CD1c-positive myeloid dendritic cell (primary cell): ENCODE data around the gene NCOA3.

Experiments
- DNase-seq: peaks from one replicate; pipeline ENCODE4 v3.0.0-alpha.2; 2016; ENCODE audit errors: extremely low spot score

Gene NCOA3

DNA sequence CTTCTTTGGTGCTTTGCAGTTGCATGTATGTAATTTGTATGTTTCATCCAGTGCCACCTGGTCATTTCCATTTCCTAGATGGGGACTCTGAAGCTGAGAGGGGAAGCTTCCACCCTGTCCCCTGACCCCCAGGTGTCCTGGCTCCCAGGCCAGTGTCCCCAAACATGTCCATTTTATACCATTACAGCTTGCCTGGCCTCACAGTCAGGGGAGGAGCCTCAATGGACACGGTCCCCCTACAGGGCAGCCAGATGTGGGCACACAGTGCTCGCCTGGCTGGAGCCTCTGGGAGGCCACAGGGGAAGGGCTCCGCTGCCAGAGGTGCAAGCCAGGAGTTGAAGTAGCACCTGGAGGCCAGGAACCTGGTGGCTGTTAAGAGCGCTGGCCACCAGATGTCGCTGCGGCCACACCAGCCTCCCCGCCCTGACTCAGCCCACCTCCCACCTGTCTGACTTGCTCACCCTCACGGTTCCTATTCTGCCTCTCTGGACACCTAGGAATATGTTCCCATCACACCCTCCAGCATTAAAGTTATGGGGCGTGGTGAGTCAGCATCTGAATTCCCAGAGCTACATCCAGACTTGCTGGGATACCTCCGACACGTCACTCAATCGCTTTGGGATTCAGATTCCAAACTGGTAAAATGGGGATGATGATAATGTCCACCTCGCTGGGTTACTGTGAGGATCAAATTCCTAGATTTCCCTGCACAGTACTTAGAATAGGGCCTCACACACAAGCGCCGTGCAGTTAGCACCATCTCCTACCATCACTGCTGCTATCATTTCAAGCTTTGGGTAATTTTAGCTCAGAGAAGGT, 176.2 kb downstream of the NCOA3 start:
- peak; percentile 58 for DNase-seq

DNA sequence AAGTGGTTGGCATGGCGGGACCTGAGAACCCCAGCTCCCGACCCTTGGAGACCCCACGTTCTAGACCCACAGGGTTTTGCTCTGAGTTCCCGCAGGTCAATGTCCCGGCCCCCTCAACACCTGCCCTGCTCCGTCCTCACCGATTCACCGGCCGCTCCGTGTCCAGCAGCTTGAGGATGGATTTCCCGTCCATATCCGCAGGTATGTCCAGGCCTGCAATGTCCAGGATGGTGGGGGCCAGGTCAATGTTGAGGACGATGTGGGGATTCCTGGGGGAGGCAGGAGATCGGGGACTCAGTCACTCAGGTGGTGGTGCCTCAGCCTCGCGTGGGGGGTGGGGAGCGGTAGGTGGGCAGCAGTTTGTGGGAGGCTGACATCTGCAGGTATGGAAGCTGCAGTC, 176.8 kb downstream of the NCOA3 start:
- no peak for DNase-seq

DNA sequence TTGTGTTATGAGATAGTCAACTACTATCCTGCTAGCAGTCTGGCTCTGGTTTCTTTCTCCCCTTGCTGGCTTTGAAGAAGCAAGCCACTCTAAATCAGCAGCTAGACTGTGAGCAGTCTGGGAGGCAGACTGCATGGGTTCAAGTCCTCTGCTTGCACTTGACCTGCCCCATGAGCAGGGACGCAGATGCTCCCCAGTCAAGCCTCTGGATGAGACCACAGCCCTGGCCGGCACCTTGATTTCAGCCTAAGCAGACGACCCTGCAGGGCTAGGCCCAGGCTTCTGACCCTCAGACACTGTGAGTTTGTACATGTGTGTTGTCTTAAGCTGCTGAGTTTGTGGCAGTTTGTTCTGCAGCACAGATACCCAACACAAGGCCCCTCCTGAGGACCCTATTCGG, 177.8 kb downstream of the NCOA3 start:
- DNase-seq: no peak

DNA sequence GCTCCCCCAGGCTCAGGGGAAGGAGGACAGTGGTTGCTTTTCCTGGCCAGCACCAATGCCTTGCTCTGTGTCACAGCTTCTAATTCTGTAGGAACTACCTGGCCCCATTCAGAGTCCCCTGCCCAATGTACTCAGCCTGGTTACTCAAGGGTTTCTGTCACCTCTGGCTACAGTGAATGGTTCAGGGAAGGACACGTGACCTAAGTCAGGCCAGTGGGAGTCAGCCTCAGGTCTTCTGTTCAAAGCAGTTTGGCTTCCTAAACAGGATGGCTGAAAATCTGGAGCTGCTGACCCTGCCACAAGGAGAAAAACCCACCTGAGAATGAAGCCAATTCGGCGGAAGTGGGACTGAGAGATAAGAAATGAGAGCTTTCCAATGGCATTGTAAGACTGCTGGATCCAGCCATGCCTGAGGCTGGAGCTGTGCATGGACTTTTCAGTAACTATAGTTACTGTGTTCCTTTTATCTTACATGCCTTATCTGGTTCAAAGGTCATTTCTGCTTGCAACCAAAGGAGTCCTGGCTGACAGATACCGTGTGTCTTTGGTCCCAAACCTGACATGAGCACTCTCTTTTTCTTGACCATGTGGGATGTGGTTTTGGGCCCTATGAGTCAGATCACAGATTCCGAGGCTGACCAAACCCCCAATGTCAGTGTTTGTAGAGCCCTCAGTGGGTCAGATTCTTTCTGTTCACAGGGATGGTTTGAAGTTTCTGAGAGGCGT, 179.3 kb downstream of the NCOA3 start:
- no peak for DNase-seq

DNA sequence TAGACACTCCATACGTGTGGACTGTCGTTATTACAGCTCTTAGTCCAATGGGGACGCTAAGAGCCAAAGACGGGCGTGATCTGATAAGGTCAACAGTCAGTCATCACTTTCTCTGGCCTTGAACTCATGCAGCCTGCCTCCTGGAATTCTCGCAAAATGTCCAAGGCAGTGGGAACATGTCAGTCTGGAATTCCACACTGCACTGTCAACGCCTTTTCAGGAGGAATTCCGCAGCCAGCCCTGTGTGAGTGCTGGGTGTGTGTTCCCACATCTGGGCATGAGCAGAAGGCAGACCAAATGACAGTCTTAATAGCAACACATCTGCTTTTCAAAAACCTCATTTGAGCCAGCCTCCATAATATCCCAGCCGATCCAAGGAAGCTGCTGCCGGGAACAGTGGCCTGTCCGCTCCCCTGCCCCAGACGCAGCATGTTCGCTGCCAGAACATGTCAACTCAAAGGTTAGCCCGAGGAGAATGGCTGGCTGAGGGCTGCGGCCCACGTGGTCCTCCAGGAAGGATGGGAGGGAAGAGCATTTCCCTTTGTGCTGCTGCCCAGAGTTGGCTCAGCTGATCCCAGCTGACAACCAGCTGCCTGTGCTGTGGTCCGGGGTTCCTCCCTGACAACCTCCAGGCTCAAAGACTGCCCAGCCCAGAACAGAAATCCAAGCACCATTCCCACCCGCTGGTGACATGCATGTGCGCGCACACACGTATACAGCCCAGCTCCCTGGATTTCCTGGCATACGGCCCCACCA, 180.5 kb downstream of the NCOA3 start:
- no peak for DNase-seq

DNA sequence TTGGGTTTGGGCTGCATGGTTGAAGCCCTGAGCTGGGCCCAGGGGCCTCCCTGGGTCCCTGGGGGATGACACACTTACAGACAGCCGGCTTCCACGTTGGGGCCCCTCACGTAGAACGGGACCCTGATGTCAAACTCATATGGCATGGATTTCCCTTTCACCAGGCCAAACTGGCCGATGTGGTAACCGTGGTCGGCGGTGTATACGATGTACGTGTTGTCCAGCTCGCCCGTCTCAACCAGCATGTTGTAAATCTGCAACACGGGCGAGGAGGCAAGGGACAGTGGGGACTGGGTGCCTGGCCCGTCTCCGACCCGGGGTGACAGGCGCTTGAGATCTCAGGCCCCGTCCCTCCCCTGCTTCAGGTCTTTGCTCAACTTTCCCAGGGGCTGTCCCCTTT, 181.2 kb downstream of the NCOA3 start:
- DNase-seq: no peak

DNA sequence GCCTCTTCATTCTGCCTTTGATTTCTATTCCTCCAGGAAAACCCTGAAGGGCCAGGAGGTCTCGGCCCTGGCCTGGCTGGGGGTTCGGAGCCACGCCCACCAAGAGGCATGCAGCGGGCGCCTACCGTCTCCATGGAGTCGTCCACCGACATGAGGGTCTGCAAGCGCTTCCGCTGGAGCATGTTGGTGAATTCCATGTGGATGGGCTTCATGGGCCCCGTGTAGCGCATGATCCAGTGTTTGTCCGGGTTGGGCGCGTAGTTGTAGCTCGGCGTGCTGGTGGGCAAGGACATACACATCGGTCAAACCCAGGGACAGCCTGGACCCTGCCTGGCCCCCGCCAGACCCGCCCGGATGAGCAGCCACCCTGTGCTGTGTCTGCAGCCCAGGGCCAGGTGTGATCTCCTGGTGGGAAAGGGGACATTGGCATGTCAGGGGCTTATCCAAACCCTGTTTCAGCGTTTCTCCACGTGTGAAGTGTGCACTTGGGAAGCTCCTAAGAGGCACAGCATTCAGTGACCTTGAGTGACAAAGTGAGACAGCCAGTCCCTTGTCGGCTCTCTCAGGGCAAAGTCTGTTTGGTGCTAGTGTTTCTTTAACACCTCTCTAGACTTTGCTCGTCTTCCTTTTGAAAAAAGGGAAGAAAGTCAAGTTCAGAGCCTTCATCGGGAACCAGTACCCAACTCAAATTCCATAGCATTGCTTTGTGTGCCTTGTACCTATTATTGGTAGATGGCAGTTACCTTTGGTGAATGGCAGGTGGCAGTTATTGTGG, 182.8 kb downstream of the NCOA3 start:
- no peak for DNase-seq

DNA sequence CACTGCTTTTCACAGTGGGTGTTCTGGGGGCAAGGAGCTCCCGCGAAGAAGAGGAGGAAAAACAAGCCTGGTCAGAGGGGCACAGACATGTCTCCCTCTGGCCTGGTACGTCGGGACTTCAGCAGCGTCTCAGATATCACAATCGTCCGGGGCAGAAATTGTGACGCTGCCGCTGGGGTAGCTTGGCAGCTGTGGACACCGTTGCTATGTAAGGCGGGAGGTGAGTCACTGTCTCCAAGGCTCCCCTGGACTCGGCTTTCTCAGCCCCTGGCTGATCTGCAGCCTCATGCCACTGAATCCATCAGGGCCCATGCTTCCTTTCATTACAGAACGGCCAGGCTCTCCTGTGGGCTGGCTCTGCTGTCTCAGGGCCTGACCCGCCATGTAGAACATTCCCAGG, 184.9 kb downstream of the NCOA3 start:
- no peak for DNase-seq

DNA sequence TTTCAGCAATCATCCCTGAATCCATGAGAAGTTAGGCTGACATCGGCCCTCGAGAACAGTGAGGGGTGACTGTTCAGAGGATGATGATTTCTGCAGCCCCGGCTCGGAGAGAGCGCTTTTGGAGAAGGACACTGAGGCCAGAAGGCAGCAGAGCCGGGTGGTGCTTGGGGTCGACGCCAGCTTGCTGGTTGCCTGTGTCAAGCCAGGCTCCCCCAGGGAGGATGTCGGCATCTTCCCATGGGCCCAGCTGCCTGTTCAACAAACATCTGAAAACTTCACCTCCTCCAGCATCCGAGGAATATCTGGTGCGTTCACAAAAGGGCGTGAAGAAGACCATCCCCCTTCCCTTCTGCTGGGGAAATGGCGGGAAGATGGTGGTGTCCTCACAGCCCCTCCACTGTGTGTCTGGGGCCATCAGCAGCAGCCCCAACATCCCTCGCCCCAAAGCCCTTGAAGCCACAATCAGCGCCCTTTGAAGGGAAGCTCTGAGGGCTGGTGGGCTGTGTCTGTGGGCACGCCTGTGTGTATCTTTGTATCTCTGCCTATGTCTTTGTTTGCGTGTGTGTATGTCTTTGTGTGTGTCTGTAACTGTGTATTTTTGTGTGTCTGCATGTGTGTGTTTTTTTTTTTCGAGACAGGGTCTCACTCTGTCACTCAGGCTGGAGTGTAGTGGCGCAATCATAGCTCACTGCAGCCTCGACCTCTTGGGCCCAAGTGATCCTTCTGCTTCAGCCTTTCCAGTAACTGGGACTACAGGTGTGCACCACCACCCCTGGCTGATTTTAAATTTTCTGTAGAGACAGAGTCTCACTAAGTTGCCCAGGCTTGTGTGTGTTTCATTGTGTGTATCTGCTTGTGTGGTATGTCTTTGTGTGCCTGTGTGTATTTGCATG, 185.7 kb downstream of the NCOA3 start:
- DNase-seq: no peak

DNA sequence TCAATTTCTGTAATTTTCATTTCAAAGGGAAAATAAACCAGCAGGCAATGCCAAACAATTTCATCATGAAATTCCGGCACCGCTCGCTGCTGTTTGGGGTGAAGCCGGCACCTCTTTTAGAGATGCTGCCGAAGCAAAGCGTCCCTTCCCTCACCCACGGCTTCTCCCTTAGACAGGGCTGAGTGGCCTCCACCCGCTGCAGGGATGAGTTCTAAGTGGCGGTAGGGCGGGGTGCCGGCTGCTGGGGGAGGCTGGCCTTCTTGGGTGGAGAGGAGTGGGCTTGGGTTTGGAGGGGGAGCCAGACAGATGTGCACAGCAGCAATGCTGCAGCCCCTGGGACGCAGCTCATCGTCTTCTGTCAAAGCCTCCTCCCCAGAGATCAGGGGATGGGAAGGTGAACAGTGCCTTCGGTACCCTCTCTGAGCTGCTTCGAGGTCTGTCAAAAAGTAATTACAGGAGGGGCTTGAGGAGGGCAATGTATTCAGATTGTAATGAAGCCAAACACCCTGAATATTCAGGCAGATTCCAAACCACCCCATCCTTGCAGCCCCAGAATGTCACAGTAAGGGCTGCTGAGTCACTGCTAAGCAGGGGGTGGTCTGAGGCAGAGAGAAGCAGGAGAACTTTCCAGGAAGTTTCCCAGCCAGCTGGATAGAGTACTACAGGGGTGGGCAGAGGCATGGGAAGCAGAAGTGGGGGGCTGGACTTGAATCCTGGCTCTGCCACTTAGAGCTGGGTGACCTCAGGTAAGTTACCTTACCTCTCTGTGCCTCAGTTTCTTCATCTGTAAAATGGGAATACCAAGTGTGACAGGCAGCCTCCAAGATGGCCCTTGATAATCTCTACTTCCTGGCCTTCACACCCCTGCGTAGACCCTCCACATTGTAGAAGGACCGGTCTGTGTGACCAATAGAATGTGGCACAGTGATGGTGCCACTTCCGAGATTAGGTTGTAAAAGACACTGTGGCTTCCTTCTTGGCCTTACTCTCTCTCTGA, 187.0 kb downstream of the NCOA3 start:
- DNase-seq: no peak

DNA sequence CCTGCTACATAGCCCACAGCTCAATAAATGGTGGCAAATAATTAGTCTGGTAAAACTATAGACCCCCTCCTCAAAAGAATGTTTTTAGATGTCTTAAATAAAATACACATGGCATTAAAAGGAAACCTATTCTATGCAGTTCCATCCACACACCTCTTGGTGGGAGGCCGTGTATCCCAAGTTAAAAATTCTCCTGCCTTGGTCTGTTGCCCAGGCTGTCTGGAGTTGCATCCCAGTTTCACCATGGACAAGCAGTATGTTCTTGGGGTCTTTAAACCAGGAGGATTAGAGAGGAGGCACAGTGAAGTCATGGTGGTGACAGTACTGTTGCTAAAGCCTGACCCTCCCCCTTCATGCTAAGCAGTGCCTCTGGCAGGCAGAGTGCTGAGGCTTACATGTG, 188.0 kb downstream of the NCOA3 start:
- DNase-seq: no peak

DNA sequence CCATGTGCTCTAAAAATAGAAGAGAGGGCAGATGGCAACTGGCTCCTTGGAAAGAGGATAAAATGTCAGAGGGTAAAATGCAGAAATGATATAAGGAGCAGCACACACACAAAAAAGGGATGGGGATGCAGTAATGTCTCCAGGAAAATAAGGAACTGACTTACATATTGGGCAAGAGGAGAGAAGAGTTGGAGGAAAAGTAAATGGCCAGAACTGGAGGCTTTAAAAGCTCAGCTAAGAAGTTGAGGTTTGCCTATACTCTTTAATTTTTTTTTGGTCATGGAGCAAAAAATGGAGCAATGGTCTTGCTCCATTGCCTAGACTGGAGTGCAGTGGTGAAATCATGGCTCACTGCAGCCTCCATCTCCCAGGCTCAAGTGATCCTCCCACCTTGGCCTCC, 189.9 kb downstream of the NCOA3 start:
- peak; percentile 42 for DNase-seq

DNA sequence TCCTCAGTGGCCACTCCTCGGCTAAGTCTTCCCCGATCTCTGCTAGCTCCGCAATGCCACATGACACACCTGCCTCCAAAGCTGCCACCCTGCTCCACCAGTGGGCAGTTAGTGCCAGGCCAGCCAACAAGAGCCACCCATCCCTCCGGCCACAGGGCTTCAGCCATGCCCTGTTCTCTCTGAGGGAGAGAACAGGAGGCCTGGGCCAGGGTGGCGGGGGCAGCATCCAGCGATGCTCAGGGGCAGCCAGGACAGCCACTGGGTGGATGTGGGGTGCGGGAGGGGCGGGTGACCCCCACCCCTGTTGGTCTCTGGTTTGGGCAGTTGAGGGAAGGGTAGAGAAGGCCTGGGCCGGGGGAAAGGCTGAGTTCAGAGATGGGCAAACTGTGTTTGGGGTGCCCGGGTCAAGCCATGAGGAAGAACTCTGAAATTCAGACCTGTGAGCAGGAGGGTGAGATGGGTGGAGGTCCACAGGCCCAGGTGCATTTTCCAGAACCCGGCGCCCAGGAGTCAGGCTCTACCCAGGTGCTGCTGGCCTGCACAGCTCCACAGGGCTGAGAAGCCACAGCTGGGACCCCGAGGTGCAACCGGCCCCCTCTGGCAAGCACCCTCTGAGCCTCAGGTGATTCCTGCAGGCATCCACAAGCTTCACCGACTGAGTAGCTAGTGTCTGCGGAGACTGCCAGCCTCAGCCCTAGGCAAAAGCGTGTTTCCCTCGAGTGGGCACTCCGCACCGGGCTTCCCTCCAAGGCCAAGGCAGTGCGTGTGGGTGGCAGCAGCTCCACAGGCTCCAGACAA, 192.5 kb downstream of the NCOA3 start:
- DNase-seq: no peak

DNA sequence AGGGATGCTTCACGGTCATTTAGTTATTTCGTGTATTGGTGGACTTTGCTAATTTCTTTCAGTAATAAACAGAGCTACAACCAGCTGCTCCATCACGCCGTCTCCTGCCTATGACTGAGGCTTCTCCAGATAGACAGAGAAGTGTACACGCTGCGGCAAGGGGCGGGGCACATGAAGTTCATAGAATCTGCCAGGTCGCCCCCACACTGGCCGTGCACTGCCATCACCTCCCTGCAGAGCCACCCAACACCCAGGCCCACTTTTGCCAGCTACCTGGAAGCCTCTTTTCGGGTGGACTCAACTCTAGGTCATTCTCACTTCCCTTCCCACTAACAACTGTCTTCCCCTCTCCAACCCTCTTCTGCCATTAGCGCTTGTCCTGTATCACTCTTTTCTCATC, 195.2 kb downstream of the NCOA3 start:
- no peak for DNase-seq

DNA sequence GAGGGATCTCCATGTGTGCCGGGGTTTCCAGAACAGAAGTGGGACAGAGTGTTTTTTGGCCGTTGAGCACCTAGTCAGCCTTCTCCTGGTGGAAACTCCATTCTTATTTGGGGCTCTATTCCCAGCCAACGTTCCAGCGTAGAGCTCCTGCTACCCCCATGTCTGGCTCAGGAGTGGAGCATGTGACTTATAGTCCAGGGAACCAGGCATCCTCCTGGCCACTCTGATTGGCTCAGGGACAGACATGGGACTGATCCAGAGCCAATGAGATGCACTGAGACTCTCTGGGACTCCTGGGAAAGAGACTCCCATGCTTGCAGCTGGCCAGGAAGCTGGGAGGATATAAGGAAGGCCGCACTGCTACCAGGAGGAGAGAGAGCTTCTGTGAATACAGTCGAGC, 196.5 kb downstream of the NCOA3 start:
- DNase-seq: no peak

DNA sequence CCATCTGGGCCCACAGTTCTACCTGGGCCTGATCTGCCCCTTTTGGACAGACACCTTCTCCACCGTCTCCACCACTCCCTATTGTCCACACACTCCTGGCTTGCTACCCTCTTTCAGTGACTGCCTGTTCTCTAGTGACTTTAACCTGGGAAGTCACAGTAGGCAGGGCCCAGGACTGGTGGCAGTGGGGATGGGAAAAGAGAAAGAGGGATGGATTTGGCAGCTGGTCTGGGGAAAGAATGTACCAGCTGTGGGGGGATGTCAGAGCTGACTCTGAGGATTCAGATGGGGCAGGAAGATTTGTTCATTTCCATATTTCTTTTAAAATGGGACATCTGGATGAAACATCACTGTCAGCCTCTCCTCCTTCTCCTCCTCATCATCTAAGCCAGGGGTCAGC, 198.1 kb downstream of the NCOA3 start:
- no peak for DNase-seq

DNA sequence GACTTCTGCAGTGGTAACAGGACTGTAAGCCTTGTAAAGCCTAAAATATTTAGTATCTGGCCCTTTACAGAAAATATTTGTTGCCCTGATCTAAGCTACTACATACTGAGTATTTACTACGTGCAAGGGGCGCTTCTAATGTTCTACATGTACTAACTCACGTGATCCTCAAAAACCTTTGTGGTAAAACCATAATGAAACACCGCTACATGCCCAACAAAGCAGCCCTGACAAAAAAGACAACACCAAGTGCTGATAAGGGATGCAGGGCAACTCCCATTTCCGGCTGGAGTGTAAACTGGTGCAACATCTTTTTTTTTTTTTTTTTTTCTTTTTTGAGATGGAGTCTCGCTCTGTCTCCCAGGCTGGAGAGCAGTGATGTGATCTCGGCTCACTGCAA, 198.6 kb downstream of the NCOA3 start:
- no peak for DNase-seq

DNA sequence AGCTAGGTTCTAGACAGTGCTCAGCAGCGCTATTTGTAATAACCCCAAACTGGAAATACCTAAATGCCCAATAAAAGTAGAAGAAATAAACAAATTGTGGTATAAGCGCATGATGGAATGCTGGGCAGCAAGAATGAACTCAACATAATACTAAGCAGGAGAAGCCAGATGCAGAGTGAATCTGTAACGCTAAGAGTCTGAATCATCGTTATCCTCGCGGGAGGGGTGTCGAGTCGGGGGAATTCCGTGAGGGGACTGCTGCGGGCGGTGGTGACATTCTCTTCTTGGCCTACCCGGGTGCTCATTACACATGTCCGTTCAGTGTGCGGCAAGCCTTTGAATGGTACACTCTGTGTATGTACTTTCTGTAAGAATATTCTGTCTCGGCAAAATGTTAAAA, 199.9 kb downstream of the NCOA3 start:
- DNase-seq: no peak

DNA sequence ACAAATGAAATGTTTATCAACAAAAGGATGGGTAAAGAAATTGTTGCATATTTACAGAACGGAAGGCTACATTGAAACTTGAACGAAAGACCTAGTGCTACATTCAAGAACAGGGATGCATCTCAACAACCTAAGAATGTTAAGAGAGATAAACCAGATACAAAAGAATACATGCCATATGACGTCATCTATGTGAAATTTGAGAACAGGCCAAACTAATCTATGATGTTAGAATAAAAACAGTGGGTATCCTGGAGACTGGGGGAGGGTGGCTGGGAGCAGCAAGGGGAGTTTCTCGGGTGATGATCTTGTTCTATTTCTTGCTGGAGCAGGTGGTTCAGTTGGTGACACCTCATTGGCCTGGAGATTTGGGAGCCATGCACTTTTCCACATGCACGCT, 202.1 kb downstream of the NCOA3 start:
- no peak for DNase-seq
